Measurements from ENCODE around the gene SRSF10.
A peak's percentile ranks its signal among the peaks of the same experiment; 100 is the strongest.
"Not testable (repeated sequence)": the region's sequence is repeated elsewhere in the genome, so short reads cannot be mapped to it uniquely, and the experiment has no call there.

SRSF10 gene

GRCh38 chr1:23958810-23959460 is 21.2 kb downstream of the SRSF10 start:
- H3K4me1 ChIP-seq (ENCODE audit: control insufficient read depth in 2 of 2, insufficient read depth in 2 of 2, low read length in 2 of 2), result peaks cover 14 to 21% of the 10 kb centered on the region in 2 donors
- H3K27me3 ChIP-seq (ENCODE audit: control insufficient read depth in 2 of 2, insufficient read depth in 2 of 2, low read length in 2 of 2), result no peaks in the 10 kb centered on the region
- H3K27ac ChIP-seq (ENCODE audit: low read depth in 2 of 2, low read length in 2 of 2), result peak overlapping the region; percentile 99
- H3K9ac ChIP-seq (ENCODE audit: low read depth in 1 of 2, low read length in 2 of 2), result peak overlapping the region; percentile 75 to 98
- H3K36me3 ChIP-seq (ENCODE audit: control insufficient read depth in 2 of 2, insufficient read depth in 2 of 2, low read length in 2 of 2), result peaks cover 8 to 9% of the 10 kb centered on the region in 2 donors
- no peaks in the 10 kb centered on the region for H3K9me3 ChIP-seq (ENCODE audit: control insufficient read depth in 2 of 2, low read length in 2 of 2)
- peak overlapping the region; percentile 75 to 97 for H3K4me3 ChIP-seq (ENCODE audit: low read length in 2 of 2)

- Histone ChIP-seq H3K4me3 (ENCODE audit: low read length in 2 of 2) (peak overlapping the region; percentile 75 to 97), H3K9ac (ENCODE audit: low read depth in 1 of 2, low read length in 2 of 2) (peak overlapping the region; percentile 75 to 98), H3K4me1 (ENCODE audit: control insufficient read depth in 2 of 2, insufficient read depth in 2 of 2, low read length in 2 of 2) (peaks cover 14 to 21% of the 10 kb centered on the region in 2 donors), H3K27ac (ENCODE audit: low read depth in 2 of 2, low read length in 2 of 2) (peak overlapping the region; percentile 99)
- not testable (repeated sequence) for H3K27me3 ChIP-seq (ENCODE audit: control insufficient read depth in 2 of 2, insufficient read depth in 2 of 2, low read length in 2 of 2); H3K9me3 ChIP-seq (ENCODE audit: control insufficient read depth in 2 of 2, low read length in 2 of 2); H3K36me3 ChIP-seq (ENCODE audit: control insufficient read depth in 2 of 2, insufficient read depth in 2 of 2, low read length in 2 of 2)
Observed at GRCh38 chr1:23958040-23958809, 21.9 kb downstream of the SRSF10 start.

- H3K27me3 ChIP-seq (ENCODE audit: control insufficient read depth in 2 of 2, insufficient read depth in 2 of 2, low read length in 2 of 2), result no peaks in the 10 kb centered on the region
- peaks cover 14 to 21% of the 10 kb centered on the region in 2 donors for H3K4me1 ChIP-seq (ENCODE audit: control insufficient read depth in 2 of 2, insufficient read depth in 2 of 2, low read length in 2 of 2)
- no peak overlapping the region for H3K9ac ChIP-seq (ENCODE audit: low read depth in 1 of 2, low read length in 2 of 2)
- H3K36me3 ChIP-seq (ENCODE audit: control insufficient read depth in 2 of 2, insufficient read depth in 2 of 2, low read length in 2 of 2), result peaks cover 0 to 5% of the 10 kb centered on the region in 2 donors
- H3K4me3 ChIP-seq (ENCODE audit: low read length in 2 of 2), result no peak overlapping the region
- peak overlapping the region; percentile 43 to 50 for H3K27ac ChIP-seq (ENCODE audit: low read depth in 2 of 2, low read length in 2 of 2)
- no peaks in the 10 kb centered on the region for H3K9me3 ChIP-seq (ENCODE audit: control insufficient read depth in 2 of 2, low read length in 2 of 2)
Observed at GRCh38 chr1:23957096-23957495, 23.0 kb downstream of the SRSF10 start.

GRCh38 chr1:23953020-23953419 is 27.1 kb downstream of the SRSF10 start:
- no peaks in the 10 kb centered on the region for H3K36me3 ChIP-seq (ENCODE audit: control insufficient read depth in 2 of 2, insufficient read depth in 2 of 2, low read length in 2 of 2)
- H3K9ac ChIP-seq (ENCODE audit: low read depth in 1 of 2, low read length in 2 of 2), result no peak overlapping the region
- H3K9me3 ChIP-seq (ENCODE audit: control insufficient read depth in 2 of 2, low read length in 2 of 2), result no peaks in the 10 kb centered on the region
- no peak overlapping the region for H3K27ac ChIP-seq (ENCODE audit: low read depth in 2 of 2, low read length in 2 of 2)
- peaks cover 3 to 14% of the 10 kb centered on the region in 2 donors for H3K4me1 ChIP-seq (ENCODE audit: control insufficient read depth in 2 of 2, insufficient read depth in 2 of 2, low read length in 2 of 2)
- no peaks in the 10 kb centered on the region for H3K27me3 ChIP-seq (ENCODE audit: control insufficient read depth in 2 of 2, insufficient read depth in 2 of 2, low read length in 2 of 2)
- H3K4me3 ChIP-seq (ENCODE audit: low read length in 2 of 2), result no peak overlapping the region

- no peaks in the 10 kb centered on the region for H3K27me3 ChIP-seq (ENCODE audit: control insufficient read depth in 2 of 2, insufficient read depth in 2 of 2, low read length in 2 of 2)
- H3K9me3 ChIP-seq (ENCODE audit: control insufficient read depth in 2 of 2, low read length in 2 of 2), result peaks cover 0 to 5% of the 10 kb centered on the region in 2 donors
- no peak overlapping the region for H3K9ac ChIP-seq (ENCODE audit: low read depth in 1 of 2, low read length in 2 of 2)
- H3K36me3 ChIP-seq (ENCODE audit: control insufficient read depth in 2 of 2, insufficient read depth in 2 of 2, low read length in 2 of 2), result no peaks in the 10 kb centered on the region
- no peak overlapping the region for H3K27ac ChIP-seq (ENCODE audit: low read depth in 2 of 2, low read length in 2 of 2)
- no peaks in the 10 kb centered on the region for H3K4me1 ChIP-seq (ENCODE audit: control insufficient read depth in 2 of 2, insufficient read depth in 2 of 2, low read length in 2 of 2)
- H3K4me3 ChIP-seq (ENCODE audit: low read length in 2 of 2), result no peak overlapping the region
Observed at GRCh38 chr1:23947366-23947765, 32.8 kb downstream of the SRSF10 start.

- no peaks in the 10 kb centered on the region for H3K36me3 ChIP-seq (ENCODE audit: control insufficient read depth in 2 of 2, insufficient read depth in 2 of 2, low read length in 2 of 2)
- no peak overlapping the region for H3K4me3 ChIP-seq (ENCODE audit: low read length in 2 of 2)
- H3K9me3 ChIP-seq (ENCODE audit: control insufficient read depth in 2 of 2, low read length in 2 of 2), result no peaks in the 10 kb centered on the region
- H3K4me1 ChIP-seq (ENCODE audit: control insufficient read depth in 2 of 2, insufficient read depth in 2 of 2, low read length in 2 of 2), result no peaks in the 10 kb centered on the region
- no peak overlapping the region for H3K9ac ChIP-seq (ENCODE audit: low read depth in 1 of 2, low read length in 2 of 2)
- H3K27me3 ChIP-seq (ENCODE audit: control insufficient read depth in 2 of 2, insufficient read depth in 2 of 2, low read length in 2 of 2), result no peaks in the 10 kb centered on the region
- H3K27ac ChIP-seq (ENCODE audit: low read depth in 2 of 2, low read length in 2 of 2), result no peak overlapping the region
Observed at GRCh38 chr1:23936481-23937176, 43.5 kb downstream of the SRSF10 start.

GRCh38 chr1:23931491-23931880 is 48.6 kb downstream of the SRSF10 start:
- Histone ChIP-seq H3K36me3 (ENCODE audit: control insufficient read depth in 2 of 2, insufficient read depth in 2 of 2, low read length in 2 of 2) (no peaks in the 10 kb centered on the region), H3K27me3 (ENCODE audit: control insufficient read depth in 2 of 2, insufficient read depth in 2 of 2, low read length in 2 of 2) (no peaks in the 10 kb centered on the region), H3K9me3 (ENCODE audit: control insufficient read depth in 2 of 2, low read length in 2 of 2) (no peaks in the 10 kb centered on the region), H3K9ac (ENCODE audit: low read depth in 1 of 2, low read length in 2 of 2) (no peak overlapping the region), H3K4me1 (ENCODE audit: control insufficient read depth in 2 of 2, insufficient read depth in 2 of 2, low read length in 2 of 2) (no peaks in the 10 kb centered on the region), H3K4me3 (ENCODE audit: low read length in 2 of 2) (no peak overlapping the region), H3K27ac (ENCODE audit: low read depth in 2 of 2, low read length in 2 of 2) (no peak overlapping the region)

GRCh38 chr1:23930861-23931490 is 49.2 kb downstream of the SRSF10 start:
- H3K9me3 ChIP-seq (ENCODE audit: control insufficient read depth in 2 of 2, low read length in 2 of 2), result no peaks in the 10 kb centered on the region
- no peak overlapping the region for H3K4me3 ChIP-seq (ENCODE audit: low read length in 2 of 2)
- no peaks in the 10 kb centered on the region for H3K27me3 ChIP-seq (ENCODE audit: control insufficient read depth in 2 of 2, insufficient read depth in 2 of 2, low read length in 2 of 2)
- no peak overlapping the region for H3K9ac ChIP-seq (ENCODE audit: low read depth in 1 of 2, low read length in 2 of 2)
- H3K27ac ChIP-seq (ENCODE audit: low read depth in 2 of 2, low read length in 2 of 2), result no peak overlapping the region
- H3K36me3 ChIP-seq (ENCODE audit: control insufficient read depth in 2 of 2, insufficient read depth in 2 of 2, low read length in 2 of 2), result no peaks in the 10 kb centered on the region
- no peaks in the 10 kb centered on the region for H3K4me1 ChIP-seq (ENCODE audit: control insufficient read depth in 2 of 2, insufficient read depth in 2 of 2, low read length in 2 of 2)

- Histone ChIP-seq H3K4me3 (ENCODE audit: low read length in 2 of 2) (no peak overlapping the region), H3K9ac (ENCODE audit: low read depth in 1 of 2, low read length in 2 of 2) (no peak overlapping the region), H3K27ac (ENCODE audit: low read depth in 2 of 2, low read length in 2 of 2) (no peak overlapping the region), H3K4me1 (ENCODE audit: control insufficient read depth in 2 of 2, insufficient read depth in 2 of 2, low read length in 2 of 2) (no peaks in the 10 kb centered on the region), H3K9me3 (ENCODE audit: control insufficient read depth in 2 of 2, low read length in 2 of 2) (no peaks in the 10 kb centered on the region), H3K27me3 (ENCODE audit: control insufficient read depth in 2 of 2, insufficient read depth in 2 of 2, low read length in 2 of 2) (no peaks in the 10 kb centered on the region), H3K36me3 (ENCODE audit: control insufficient read depth in 2 of 2, insufficient read depth in 2 of 2, low read length in 2 of 2) (no peaks in the 10 kb centered on the region)
Observed at GRCh38 chr1:23930270-23930669, 49.9 kb downstream of the SRSF10 start.

- Histone ChIP-seq H3K4me3 (ENCODE audit: low read length in 2 of 2) (no peak overlapping the region), H3K27me3 (ENCODE audit: control insufficient read depth in 2 of 2, insufficient read depth in 2 of 2, low read length in 2 of 2) (no peaks in the 10 kb centered on the region), H3K36me3 (ENCODE audit: control insufficient read depth in 2 of 2, insufficient read depth in 2 of 2, low read length in 2 of 2) (no peaks in the 10 kb centered on the region), H3K9ac (ENCODE audit: low read depth in 1 of 2, low read length in 2 of 2) (no peak overlapping the region), H3K27ac (ENCODE audit: low read depth in 2 of 2, low read length in 2 of 2) (no peak overlapping the region), H3K4me1 (ENCODE audit: control insufficient read depth in 2 of 2, insufficient read depth in 2 of 2, low read length in 2 of 2) (no peaks in the 10 kb centered on the region), H3K9me3 (ENCODE audit: control insufficient read depth in 2 of 2, low read length in 2 of 2) (no peaks in the 10 kb centered on the region)
Observed at GRCh38 chr1:23928789-23929188, 51.3 kb downstream of the SRSF10 start.

Measured in mucosa of rectum (tissue), 2 donors.